ENCODE results near the gene CTSZ.
"Not testable (repeated sequence)": the region's sequence is repeated elsewhere in the genome, so short reads cannot be mapped to it uniquely, and the experiment has no call there.

Gene CTSZ

GRCh38 chr20:58978351-58979190 lies 28.5 kb downstream of the CTSZ start:
- DNase-seq = no peak

- no peak for DNase-seq
These were observed 30.9 kb downstream of the CTSZ start for GRCh38 chr20:58976061-58976730.

- DNase-seq = no peak
These were observed 31.7 kb downstream of the CTSZ start for GRCh38 chr20:58975353-58975752.

GRCh38 chr20:58973866-58974265 lies 33.2 kb downstream of the CTSZ start:
- DNase-seq = peak in 1 of 2 donors; percentile 37

GRCh38 chr20:58973179-58973578 lies 33.9 kb downstream of the CTSZ start:
- DNase-seq = no peak

GRCh38 chr20:58971429-58971828 lies 35.6 kb downstream of the CTSZ start:
- no peak for DNase-seq

GRCh38 chr20:58970146-58970545 lies 36.9 kb downstream of the CTSZ start:
- DNase-seq = no peak

GRCh38 chr20:58969439-58969838 lies 37.6 kb downstream of the CTSZ start:
- DNase-seq = no peak

GRCh38 chr20:58967652-58968429 lies 39.2 kb downstream of the CTSZ start:
- no peak for DNase-seq

- no peak for DNase-seq
These were observed 41.6 kb downstream of the CTSZ start for GRCh38 chr20:58965270-58966064.

GRCh38 chr20:58963922-58964321 lies 43.1 kb downstream of the CTSZ start:
- peak; percentile 8 to 18 for DNase-seq

- DNase-seq = no peak
These were observed 43.9 kb downstream of the CTSZ start for GRCh38 chr20:58963060-58963584.

- DNase-seq = no peak
These were observed 47.4 kb downstream of the CTSZ start for GRCh38 chr20:58959652-58960051.

GRCh38 chr20:58956078-58956477 lies 51.0 kb downstream of the CTSZ start:
- peak; percentile 30 to 81 for DNase-seq

GRCh38 chr20:58953050-58953449 lies 54.0 kb downstream of the CTSZ start:
- DNase-seq = no peak

GRCh38 chr20:58950603-58951002 lies 56.5 kb downstream of the CTSZ start:
- DNase-seq = no peak

- DNase-seq = not testable (repeated sequence)
These were observed 59.2 kb downstream of the CTSZ start for GRCh38 chr20:58947797-58948388.

- peak; percentile 12 to 28 for DNase-seq
These were observed 61.0 kb downstream of the CTSZ start for GRCh38 chr20:58945965-58946631.

Data from inflammatory macrophage (primary cell).